Adrenal gland (tissue), 5 donors: Measurements from ENCODE around the gene ST7.

Experiments
- CTCF ChIP-seq, 6 experiments: fragments of 450-650 bp in 4 of 6; fragments of 200-600 bp in 2 of 6; sonication (generic) in 1 of 6; IDR thresholded peaks; 1 replicate in 5 of 6; 2 replicates in 1 of 6; pipeline versions ENCODE4 v1.5.1 to v1.8.0; 2016 to 2021; ENCODE audit warnings: antibody characterized with exemption in 6 of 6, mild to moderate bottlenecking in 2 of 6, moderate library complexity in 1 of 6
- POLR2A ChIP-seq, 2 donors: fragments of 450-650 bp; IDR thresholded peaks; one replicate each; pipeline ENCODE4 v1.6.1; 2017; ENCODE audit warnings: antibody characterized with exemption in 2 of 2, mild to moderate bottlenecking in 2 of 2, moderate library complexity in 1 of 2
- donor health status: DM: no; HTN: no; CAD: no.

- TF ChIP-seq POLR2A (IDR thresholded peaks at IDR 0.05) (no peak), CTCF (IDR thresholded peaks at IDR 0.05) (no peak)
Observed at GRCh38 chr7:116938678-116939077, 14.6 kb upstream of the ST7 start.
